Measurements from ENCODE around the gene CLNK.
"Not testable (repeated sequence)": the region's sequence is repeated elsewhere in the genome, so short reads cannot be mapped to it uniquely, and the experiment has no call there.

Gene CLNK

DNA sequence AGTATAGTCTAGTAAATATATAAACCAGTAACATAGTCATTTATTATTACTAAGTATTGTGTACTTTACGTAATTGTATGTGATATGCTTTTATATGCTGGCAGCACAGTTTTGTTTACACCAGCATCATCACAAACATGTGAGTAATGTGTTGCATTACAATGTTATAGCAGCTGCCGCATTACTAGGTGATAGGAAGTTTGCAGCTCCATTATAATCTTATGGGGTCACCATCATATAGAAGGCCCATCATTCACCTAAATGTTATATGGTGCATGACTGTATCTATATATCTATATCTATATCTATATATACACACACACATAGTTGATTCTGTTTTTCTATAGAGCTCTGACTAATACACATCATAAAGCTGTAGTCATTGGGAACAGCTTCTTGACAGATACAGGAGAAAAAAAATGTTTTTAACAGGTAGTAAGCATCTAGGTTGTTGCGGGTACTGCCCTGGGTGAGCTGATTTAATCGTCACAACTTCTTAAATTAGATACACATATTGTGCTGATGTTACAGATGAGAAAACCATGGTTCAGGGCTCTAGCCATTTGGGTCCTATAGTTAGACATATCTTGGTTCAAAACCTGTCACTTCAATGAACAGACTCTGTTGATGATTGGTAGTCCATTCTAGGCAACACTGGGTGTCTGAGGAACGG lies 77.9 kb downstream of the CLNK start:
- no peak for DNase-seq

DNA sequence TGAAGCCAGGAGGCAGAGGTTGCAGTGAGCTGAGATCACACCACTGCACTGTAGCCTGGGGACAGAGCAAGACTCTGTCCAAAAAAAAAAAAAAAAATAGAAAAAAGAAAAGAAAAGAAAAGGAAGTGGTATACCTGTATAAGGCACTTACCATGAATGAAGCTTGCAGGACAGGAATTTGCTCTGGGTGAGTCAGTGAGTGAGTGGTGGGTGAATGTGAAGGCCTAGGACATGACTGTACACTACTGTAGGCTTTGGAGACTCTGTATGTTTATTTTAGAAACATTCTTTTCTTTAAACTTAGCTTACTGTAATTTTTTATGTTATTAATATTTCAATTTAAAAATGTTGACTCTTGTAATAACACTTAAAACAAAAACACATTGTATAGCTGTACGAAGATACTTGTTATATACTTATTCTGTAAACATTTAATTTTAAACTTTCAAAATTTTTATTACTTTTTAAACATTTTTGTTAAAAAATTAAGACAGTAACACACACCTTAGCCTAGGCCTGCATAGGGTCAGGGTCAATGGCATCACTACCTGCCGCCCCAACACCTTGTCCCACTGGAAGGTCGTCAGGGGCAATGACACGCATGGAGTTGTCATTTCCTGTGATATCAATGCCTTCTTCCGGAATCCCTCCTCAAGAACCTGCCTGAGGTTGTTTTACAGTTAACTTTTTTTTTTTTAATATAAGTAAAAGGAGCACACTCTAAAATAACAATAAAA lies 78.7 kb downstream of the CLNK start:
- DNase-seq = no peak

- no peak for DNase-seq
These were observed 79.5 kb downstream of the CLNK start for GRCh38 chr4:10605031-10605430.

DNA sequence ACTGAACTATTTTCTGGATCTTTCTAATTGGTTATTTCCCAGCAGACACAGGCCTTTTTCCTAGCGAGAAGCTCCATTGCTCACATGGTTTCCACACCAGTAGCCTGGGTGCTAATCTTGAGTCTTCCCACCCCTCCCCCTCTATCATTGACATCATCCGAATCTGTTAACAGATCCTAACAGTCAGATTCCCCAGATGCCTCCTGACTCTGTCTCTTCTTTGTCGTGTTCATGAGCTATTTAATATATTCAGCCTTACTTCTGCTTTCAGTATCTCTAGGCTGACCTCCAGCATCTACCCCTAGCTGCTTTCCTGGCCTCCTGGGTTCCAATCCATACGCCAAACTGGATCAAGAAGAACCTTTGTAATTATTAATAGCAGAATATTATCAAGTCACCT lies 85.0 kb downstream of the CLNK start:
- DNase-seq = no peak

GRCh38 chr4:10598829-10599228 lies 85.7 kb downstream of the CLNK start:
- no peak for DNase-seq

- no peak for DNase-seq
These were observed 87.8 kb downstream of the CLNK start for GRCh38 chr4:10596586-10597290.

- DNase-seq = no peak
These were observed 91.4 kb downstream of the CLNK start for GRCh38 chr4:10593130-10593529.

- DNase-seq = no peak
These were observed 93.7 kb downstream of the CLNK start for GRCh38 chr4:10590896-10591295.

GRCh38 chr4:10589799-10590198 lies 94.8 kb downstream of the CLNK start:
- no peak for DNase-seq

DNA sequence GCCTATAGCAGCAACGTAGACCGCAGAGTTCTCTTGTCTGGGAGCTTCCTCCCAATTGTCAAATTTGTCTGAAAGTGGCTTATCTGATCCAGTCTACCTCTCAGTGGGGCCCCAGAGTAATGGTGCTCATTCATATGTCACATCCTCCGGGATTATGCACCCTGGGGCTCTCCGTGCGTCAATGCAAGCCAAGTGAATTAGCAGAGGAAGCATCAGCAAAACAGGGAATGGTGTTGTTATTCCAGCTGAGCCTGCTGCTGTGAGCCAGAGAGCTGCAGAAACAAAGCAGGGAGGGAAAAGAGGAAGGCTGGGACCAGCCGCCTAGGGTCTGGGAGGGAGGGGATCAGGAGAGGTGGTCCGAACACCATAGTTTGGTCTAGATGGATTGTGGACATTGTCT lies 95.2 kb downstream of the CLNK start:
- no peak for DNase-seq

DNA sequence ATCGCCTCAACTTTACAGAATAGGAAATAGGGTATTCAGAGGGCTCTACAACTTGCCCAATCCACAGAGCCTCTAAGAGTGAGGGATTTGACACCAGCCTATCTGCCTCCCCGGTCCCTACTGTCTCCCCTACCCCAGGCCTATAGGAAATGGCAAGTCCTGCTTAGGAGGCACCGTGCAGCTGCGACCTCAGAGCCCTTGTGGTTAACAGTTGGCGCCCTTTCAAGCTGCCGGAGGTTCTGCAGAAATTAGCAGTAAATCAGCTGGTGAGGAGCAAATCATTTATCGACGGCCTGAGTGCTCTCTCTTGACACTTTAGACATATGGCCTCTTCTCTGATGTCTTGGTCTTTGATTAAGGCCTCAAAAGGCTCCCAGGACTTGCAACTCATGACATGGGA lies 96.9 kb downstream of the CLNK start:
- DNase-seq = peak; percentile 63

GRCh38 chr4:10587296-10587695 lies 97.3 kb downstream of the CLNK start:
- DNase-seq = no peak

DNA sequence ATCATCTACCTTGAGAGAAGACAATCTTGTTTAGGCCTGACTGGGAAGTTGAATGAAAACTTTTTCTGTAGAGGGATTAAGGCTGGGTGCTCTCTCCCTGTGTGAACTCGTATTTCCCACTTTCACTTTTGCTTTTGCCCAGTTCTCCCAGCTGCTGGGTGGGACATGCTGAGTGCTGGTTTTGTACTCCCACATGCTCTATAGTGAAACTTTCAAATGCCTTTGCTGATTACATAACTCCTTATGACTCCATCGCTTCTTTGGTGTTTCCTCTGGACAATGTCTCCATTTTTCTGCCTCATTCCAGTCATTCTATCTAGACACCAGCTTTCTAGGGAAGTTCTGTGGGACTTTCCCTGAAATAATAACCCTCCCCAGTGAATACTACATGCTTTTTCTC lies 100.5 kb downstream of the CLNK start:
- DNase-seq = no peak

- no peak for DNase-seq
These were observed 101.6 kb downstream of the CLNK start for GRCh38 chr4:10582951-10583350.

DNA sequence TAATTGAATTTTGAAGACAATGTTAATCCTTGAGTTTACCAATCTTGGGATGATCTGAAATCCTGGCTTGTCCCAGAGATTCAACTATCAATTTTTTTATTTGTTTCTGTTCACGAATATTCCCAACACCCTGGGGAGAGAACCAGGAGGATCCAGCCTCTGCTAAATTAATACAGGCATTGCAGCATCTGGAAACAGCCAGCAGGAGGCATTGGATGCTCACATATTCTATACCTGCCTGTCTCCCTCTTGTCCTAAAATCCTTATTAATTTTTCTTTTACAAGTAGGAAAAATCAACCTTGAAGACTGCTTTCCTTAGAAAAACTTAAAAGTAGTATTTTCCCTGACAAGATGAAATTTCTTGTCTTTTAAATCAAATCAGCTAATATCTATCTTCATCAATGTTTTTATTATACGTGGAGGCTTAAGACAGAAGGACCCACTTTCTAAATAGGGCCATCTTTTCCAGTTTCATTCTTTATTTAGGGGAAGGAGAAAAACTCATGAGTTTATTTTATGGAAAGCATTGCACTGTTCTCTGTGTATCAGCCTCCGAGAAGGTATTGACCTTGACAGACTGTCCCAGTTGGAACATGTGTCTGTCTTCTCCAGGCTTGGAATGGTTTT lies 102.4 kb downstream of the CLNK start:
- peak; percentile 61 for DNase-seq

DNA sequence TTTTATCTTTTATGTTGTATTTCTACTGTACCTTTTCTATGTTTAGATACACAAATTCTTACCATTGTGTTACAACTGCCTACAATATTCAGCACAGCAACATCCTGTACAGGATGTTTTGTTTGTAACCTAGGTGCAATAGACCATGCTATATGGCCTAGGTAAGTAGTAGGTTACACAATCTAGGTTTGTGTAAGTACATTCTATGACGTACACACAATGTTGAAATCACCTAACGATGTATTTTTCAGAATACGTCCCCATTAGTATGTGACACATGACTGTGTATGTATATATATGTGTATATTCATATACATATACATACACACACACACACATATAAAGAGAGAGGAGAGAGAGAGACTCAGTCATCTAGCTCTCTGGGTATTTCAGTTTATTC lies 103.5 kb downstream of the CLNK start:
- no peak for DNase-seq

DNA sequence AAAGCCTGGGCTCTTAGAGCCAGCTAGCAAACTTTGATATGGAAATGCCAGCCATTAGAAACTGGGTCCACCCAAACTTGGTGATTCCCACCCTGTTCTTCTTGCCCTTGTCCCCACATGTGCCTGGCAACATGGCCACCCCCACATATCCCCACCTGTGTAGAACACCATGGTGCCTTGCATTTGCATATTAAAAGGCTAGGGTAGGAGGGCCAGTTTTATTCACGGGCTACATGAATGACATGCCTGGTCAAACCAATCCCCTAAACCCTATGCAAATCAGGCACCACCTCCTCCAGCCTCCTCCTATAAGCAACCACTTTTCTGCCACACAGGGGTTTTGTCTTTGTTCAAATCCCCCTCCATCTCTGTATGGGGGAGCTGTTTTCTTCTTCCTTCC lies 104.9 kb downstream of the CLNK start:
- DNase-seq = no peak

- DNase-seq = no peak
These were observed 106.8 kb downstream of the CLNK start for GRCh38 chr4:10577508-10578426.

DNA sequence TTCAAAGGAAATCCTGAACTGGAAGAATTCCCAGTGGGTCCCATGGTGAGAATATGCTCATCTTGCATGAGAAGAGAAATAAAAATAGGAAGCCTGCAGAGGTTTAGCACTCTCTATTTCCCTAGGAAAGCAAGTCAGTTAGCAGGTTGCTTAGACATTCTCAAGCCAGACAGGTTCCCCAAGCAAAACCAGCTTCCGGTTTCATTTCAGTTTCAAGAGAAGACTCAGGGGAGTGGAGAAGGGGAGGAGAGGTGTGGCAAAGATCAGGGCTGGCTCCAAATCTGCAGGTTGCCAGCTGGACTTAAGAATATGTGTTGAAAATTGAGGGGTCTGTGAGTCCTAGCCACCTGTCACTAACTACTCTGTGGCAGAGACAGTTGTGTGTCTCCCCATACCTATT lies 107.5 kb downstream of the CLNK start:
- no peak for DNase-seq

DNA sequence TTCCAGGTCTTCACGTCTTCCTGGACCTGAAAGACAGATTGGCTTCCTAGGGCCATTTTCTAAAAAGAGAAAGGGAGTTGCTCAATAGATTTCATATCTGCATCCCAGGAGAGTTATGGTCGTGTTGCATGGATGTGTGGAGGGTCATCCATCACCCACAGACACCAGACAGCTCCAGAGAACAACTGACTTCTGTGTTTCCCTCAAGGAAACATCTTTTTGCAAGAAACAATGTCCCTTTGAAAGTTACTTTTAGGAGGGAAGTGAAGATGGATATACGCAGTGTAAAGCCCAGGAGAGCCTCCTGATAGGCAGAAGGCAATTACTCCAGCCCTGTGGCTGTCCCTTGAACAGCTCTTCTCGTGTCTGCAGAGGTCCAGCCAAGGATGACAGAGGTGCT lies 108.3 kb downstream of the CLNK start:
- DNase-seq = no peak

- DNase-seq = no peak
These were observed 109.2 kb downstream of the CLNK start for GRCh38 chr4:10575414-10575813.

DNA sequence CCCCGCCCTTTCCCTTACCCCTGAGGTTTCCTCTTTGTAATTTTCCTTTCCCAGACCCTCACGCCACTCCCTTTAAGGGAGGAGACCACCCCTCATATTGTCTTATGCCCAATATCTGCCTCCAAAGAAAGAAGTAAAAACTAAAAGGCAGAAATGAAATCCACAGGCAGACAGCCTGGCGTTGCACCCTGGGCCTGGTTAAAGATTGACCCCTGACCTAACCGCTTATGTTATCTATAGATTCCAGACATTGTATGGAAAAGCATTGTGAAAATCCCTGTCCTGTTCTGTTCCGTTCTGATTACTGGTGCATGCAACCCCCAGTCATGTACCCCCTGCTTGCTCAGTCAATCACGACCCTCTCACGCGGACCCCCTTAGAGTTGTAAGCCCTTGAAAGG lies 110.0 kb downstream of the CLNK start:
- not testable (repeated sequence) for DNase-seq

DNA sequence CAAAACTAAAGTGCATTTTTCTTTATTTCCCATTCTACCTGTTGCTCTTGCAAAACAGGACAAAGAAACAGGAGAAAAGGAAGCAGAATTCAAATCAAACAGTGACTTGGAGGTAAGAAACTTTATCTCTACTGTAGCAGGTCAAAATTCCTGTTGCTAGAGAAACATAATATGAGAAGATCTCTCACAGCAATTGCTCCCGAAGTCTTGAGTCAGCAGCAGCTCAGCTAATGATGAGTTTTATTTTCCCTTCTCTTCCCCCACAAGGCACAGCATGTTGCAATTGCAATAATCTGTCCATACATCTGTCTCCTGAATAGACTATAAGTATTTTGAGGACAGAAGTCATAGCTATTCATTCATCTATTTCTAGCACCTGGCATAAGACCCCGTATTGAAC lies 112.7 kb downstream of the CLNK start:
- DNase-seq = no peak

Data from hematopoietic multipotent progenitor cell treated with erythropoietin and hydrocortisone succinate and interleukin-3 and kit ligand, for 6 days (in vitro differentiated cells).